CD4-positive, alpha-beta T cell (primary cell): Measurements from ENCODE around the gene LAMA2. TPM values are rescaled to one million over a fixed set of nuclear protein-coding genes. Genes with fewer than 3 reads are reported as not detected.

ENCODE experiments used
- ATAC-seq: fragments of 200-7000 bp; cut with Tn5 transposase; one replicate; pipeline ENCODE4 v1.10.0; 2022; ENCODE audit warnings: mild to moderate bottlenecking; ENCODE audit not compliant: poor library complexity
- CTCF ChIA-PET: fragments of 350-600 bp; sonication (Branson Sonifier 250); formaldehyde crosslinking; loops from one replicate; lab custom pipeline; 2021; ENCODE audit warnings: antibody characterized with exemption, inconsistent platforms; lab: Charles Lee
- POLR2A ChIA-PET: fragments of 350-600 bp; sonication (Branson Sonifier 250); formaldehyde crosslinking; loops from one replicate; lab custom pipeline; 2021; ENCODE audit warnings: antibody characterized with exemption, inconsistent platforms; lab: Charles Lee
- DNase-seq, 14 experiments: peaks; one replicate each; pipeline ENCODE4 v3.0.0-alpha.2; 2013 to 2020; ENCODE audit warnings: mixed read lengths in 2 of 14
- H3K27ac ChIP-seq, 2 donors: one replicate each; pipeline versions ENCODE4 v1.5.1 to v1.7.0; 2013; ENCODE audit warnings: low read length in 2 of 2, low read depth in 1 of 2, mild to moderate bottlenecking in 1 of 2
- H3K27me3 ChIP-seq, 2 experiments: 1 replicate in 1 of 2; 2 replicates in 1 of 2; pipeline versions ENCODE4 v1.6.1 to v1.7.0; 2013; ENCODE audit warnings: low read length in 2 of 2, control low read depth in 1 of 2, mild to moderate bottlenecking in 1 of 2, moderate library complexity in 1 of 2; ENCODE audit not compliant: insufficient read depth in 2 of 2, control insufficient read depth in 1 of 2
- H3K36me3 ChIP-seq: one replicate; pipeline ENCODE4 v1.6.1; 2013; ENCODE audit warnings: low read length, control low read depth; ENCODE audit not compliant: insufficient read depth
- H3K4me1 ChIP-seq: one replicate; pipeline ENCODE4 v1.6.1; 2013; ENCODE audit warnings: low read length, control low read depth; ENCODE audit not compliant: insufficient read depth
- H3K4me3 ChIP-seq: one replicate; pipeline ENCODE4 v1.5.1; 2013; ENCODE audit warnings: mild to moderate bottlenecking, low read length, moderate library complexity
- H3K9me3 ChIP-seq, 2 experiments: 1 replicate in 1 of 2; 2 replicates in 1 of 2; pipeline versions ENCODE4 v1.6.1 to v1.7.0; 2013; ENCODE audit warnings: low read length in 2 of 2, mild to moderate bottlenecking in 2 of 2, control low read depth in 1 of 2, moderate library complexity in 1 of 2; ENCODE audit not compliant: control insufficient read depth in 1 of 2, insufficient read depth in 1 of 2
- H3K27ac Mint-ChIP-seq: one replicate; pipeline ENCODE4 v1.8.0; 2020; ENCODE audit warnings: mixed read lengths
- H3K27me3 Mint-ChIP-seq: one replicate; pipeline ENCODE4 v1.8.0; 2021; ENCODE audit warnings: mixed read lengths
- H3K36me3 Mint-ChIP-seq: one replicate; pipeline ENCODE4 v1.8.0; 2021; ENCODE audit warnings: low read depth, mixed read lengths
- H3K4me1 Mint-ChIP-seq: one replicate; pipeline ENCODE4 v1.8.0; 2021; ENCODE audit warnings: low read depth, mixed read lengths
- H3K4me3 Mint-ChIP-seq: one replicate; pipeline ENCODE4 v1.8.0; 2020; ENCODE audit warnings: mild to moderate bottlenecking, mixed read lengths
- H3K9me3 Mint-ChIP-seq: one replicate; pipeline ENCODE4 v1.8.0; 2020; ENCODE audit warnings: mixed read lengths
- intact Hi-C, 2 experiments: fragments of 100-400 bp; cut with DNase I in 1 of 2; cut with micrococcal nuclease in 1 of 2; formaldehyde crosslinking; loops; one replicate each; pipeline versions ENCODE4 v1.15.1 to v1.9.0; 2023 to 2025; cut with DNase I, micrococcal nuclease
- total RNA-seq, 174 experiments: library from RNA in 2 of 174; stranded (reverse) in 2 of 174; gene quantifications; one replicate each; pipeline ENCODE4 v1.2.3 and lab custom pipeline; 2021 to 2026
- TF ChIP-seq, protein P1 (sequence below): fragments of 200-600 bp; IDR thresholded peaks from one replicate; pipeline ENCODE4 v1.8.0; 2022; ENCODE audit warnings: antibody characterized with exemption, mild to moderate bottlenecking

Gene LAMA2
- total RNA-seq, 2 experiments from 2014 or later = 0.05 to 0.06 TPM

DNA sequence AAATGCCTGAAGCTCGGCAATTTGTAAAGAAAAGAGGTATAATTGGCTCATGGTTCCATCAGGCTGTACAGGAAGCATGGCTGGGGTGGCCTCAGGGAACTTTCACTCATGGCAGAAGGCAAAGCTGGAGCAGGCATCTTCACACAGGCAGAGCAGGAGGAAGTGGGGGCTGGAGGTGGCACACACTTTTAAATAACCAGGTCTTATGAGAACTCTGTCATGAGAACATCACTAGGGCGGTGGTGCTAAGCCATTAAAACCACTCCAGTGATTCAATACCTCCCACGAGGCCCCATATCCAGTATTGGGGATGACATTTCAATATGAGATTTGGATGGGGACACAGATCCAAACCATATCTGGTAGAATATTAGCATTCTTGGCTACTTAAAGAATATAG lies 481.8 kb downstream of the LAMA2 start:
- Histone ChIP-seq H3K27me3 (no peaks in the 10 kb centered on the region), H3K36me3 (no peaks in the 10 kb centered on the region), H3K9me3 (no peaks in the 10 kb centered on the region), H3K27ac (no peak overlapping the region), H3K4me3 (no peak overlapping the region), H3K4me1 (no peaks in the 10 kb centered on the region)
- ATAC-seq (no peak), DNase-seq (peak in 1 of 14 experiments; percentile 4)
- Mint-ChIP-seq H3K27ac (no peak overlapping the region), H3K4me3 (no peak overlapping the region), H3K27me3 (peaks cover 8% of the 10 kb centered on the region), H3K9me3 (no peaks in the 10 kb centered on the region), H3K4me1 (peaks cover 5% of the 10 kb centered on the region), H3K36me3 (no peaks in the 10 kb centered on the region)
- intact Hi-C loops = loop anchor here in 1 of 2 experiments (10.0 kb wide), 1 partner anchor 1000 kb away; no protein-coding TSS in a partner anchor
- POLR2A ChIA-PET = no interaction called here
- CTCF ChIA-PET = no interaction called here
- TF ChIP-seq, protein P1, sequence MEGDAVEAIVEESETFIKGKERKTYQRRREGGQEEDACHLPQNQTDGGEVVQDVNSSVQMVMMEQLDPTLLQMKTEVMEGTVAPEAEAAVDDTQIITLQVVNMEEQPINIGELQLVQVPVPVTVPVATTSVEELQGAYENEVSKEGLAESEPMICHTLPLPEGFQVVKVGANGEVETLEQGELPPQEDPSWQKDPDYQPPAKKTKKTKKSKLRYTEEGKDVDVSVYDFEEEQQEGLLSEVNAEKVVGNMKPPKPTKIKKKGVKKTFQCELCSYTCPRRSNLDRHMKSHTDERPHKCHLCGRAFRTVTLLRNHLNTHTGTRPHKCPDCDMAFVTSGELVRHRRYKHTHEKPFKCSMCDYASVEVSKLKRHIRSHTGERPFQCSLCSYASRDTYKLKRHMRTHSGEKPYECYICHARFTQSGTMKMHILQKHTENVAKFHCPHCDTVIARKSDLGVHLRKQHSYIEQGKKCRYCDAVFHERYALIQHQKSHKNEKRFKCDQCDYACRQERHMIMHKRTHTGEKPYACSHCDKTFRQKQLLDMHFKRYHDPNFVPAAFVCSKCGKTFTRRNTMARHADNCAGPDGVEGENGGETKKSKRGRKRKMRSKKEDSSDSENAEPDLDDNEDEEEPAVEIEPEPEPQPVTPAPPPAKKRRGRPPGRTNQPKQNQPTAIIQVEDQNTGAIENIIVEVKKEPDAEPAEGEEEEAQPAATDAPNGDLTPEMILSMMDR = no peak

GRCh38 chr6:129368076-129368475 lies 485.1 kb downstream of the LAMA2 start:
- no peak overlapping the region for H3K27ac Mint-ChIP-seq
- H3K27ac ChIP-seq = no peak overlapping the region
- no peaks in the 10 kb centered on the region for H3K36me3 Mint-ChIP-seq
- H3K4me3 Mint-ChIP-seq = no peak overlapping the region
- DNase-seq = no peak
- no peaks in the 10 kb centered on the region for H3K9me3 ChIP-seq
- H3K36me3 ChIP-seq = no peaks in the 10 kb centered on the region
- H3K4me1 Mint-ChIP-seq = peaks cover 13% of the 10 kb centered on the region
- TF ChIP-seq, protein P1 = no peak
- H3K9me3 Mint-ChIP-seq = no peaks in the 10 kb centered on the region
- no peaks in the 10 kb centered on the region for H3K4me1 ChIP-seq
- intact Hi-C loops = loop anchor here (2.0 to 10.0 kb wide), 2 partner anchors 643 to 1003 kb away; no protein-coding TSS in a partner anchor
- ATAC-seq = no peak
- no peaks in the 10 kb centered on the region for H3K27me3 ChIP-seq
- peaks cover 3% of the 10 kb centered on the region for H3K27me3 Mint-ChIP-seq
- ChIA-PET POLR2A (no interaction called here), CTCF (no interaction called here)
- H3K4me3 ChIP-seq = no peak overlapping the region

- Histone ChIP-seq H3K4me3 (no peak overlapping the region), H3K27me3 (no peaks in the 10 kb centered on the region), H3K27ac (no peak overlapping the region), H3K4me1 (no peaks in the 10 kb centered on the region), H3K36me3 (no peaks in the 10 kb centered on the region), H3K9me3 (no peaks in the 10 kb centered on the region)
- CTCF ChIA-PET = no interaction called here
- no peak for DNase-seq
- Mint-ChIP-seq H3K9me3 (no peaks in the 10 kb centered on the region), H3K27me3 (peaks cover 3% of the 10 kb centered on the region), H3K36me3 (no peaks in the 10 kb centered on the region), H3K4me3 (no peak overlapping the region), H3K27ac (no peak overlapping the region), H3K4me1 (peaks cover 13% of the 10 kb centered on the region)
- POLR2A ChIA-PET = no interaction called here
- TF ChIP-seq, protein P1 = no peak
- ATAC-seq = no peak
- intact Hi-C loops = loop anchor here (2.0 to 10.0 kb wide), 2 partner anchors 644 to 1004 kb away; no protein-coding TSS in a partner anchor
Observed at GRCh38 chr6:129368970-129369369, 486.0 kb downstream of the LAMA2 start.
